Skeletal muscle tissue (tissue), 4 donors: ENCODE results near the gene APBB2. TPM values are rescaled to one million over a fixed set of nuclear protein-coding genes. Genes with fewer than 3 reads are reported as not detected.
"Not testable (repeated sequence)": the region's sequence is repeated elsewhere in the genome, so short reads cannot be mapped to it uniquely, and the experiment has no call there.

Experiments
- H3K27ac ChIP-seq: one replicate; pipeline ENCODE4 v1.7.0; 2013; ENCODE audit warnings: mild to moderate bottlenecking, low read depth, low read length, inconsistent platforms
- H3K27me3 ChIP-seq, 3 donors: one replicate each; pipeline ENCODE4 v1.7.0; 2013; ENCODE audit warnings: low read length in 3 of 3; ENCODE audit not compliant: control insufficient read depth in 3 of 3, insufficient read depth in 3 of 3
- H3K36me3 ChIP-seq, 3 donors: one replicate each; pipeline ENCODE4 v1.7.0; 2013; ENCODE audit warnings: low read length in 3 of 3; ENCODE audit not compliant: control insufficient read depth in 3 of 3, insufficient read depth in 3 of 3
- H3K4me1 ChIP-seq, 3 donors: one replicate each; pipeline ENCODE4 v1.7.0; 2013; ENCODE audit warnings: low read length in 3 of 3, mild to moderate bottlenecking in 3 of 3; ENCODE audit not compliant: control insufficient read depth in 3 of 3, insufficient read depth in 3 of 3
- H3K4me3 ChIP-seq, 3 donors: one replicate each; pipeline ENCODE4 v1.7.0; 2013; ENCODE audit warnings: low read length in 3 of 3
- H3K9ac ChIP-seq, 3 donors: one replicate each; pipeline ENCODE4 v1.7.0; 2013; ENCODE audit warnings: low read length in 3 of 3, mild to moderate bottlenecking in 3 of 3, moderate library complexity in 2 of 3, low read depth in 1 of 3
- H3K9me3 ChIP-seq, 3 donors: one replicate each; pipeline ENCODE4 v1.7.0; 2013; ENCODE audit warnings: low read length in 3 of 3; ENCODE audit not compliant: control insufficient read depth in 3 of 3
- total RNA-seq: library from RNA; depleted of rRNA; stranded (reverse); fragments of >200 nt; gene quantifications from one replicate; pipeline ENCODE4 v1.2.3, GENCODE V29; 2014
- donor health status: Osteomylitis.

The APBB2 gene
- total RNA-seq, 1 donor from 2014 or later: 41.2 TPM

DNA sequence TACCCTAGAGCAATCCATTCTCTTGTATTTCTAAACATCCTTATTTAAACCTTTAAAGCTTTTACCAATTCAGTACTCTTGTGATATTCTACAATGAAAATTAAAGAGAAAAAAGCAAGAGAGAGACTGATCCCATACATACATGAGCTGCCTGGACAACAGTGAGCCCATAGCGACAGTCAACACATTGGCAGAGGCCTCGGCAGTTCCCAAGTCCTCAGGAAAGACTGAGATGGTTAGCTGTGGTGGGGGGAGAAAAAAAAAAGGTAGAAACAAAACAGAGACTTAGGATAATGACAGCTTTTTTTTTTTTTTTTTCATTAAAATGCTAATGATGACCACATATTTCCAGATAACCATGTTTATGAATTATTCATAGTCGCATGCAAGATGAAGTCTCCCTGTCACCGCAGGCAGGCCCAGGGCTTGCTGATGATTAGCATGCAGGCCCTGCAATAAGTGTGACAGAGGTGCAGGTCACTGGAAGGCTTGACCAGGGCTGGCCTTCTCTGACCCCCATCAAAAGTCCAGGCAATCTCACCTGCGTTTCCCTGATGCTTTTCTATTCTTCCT lies 148.8 kb downstream of the APBB2 start:
- H3K27ac ChIP-seq: no peak overlapping the region
- H3K9ac ChIP-seq: no peak overlapping the region
- no peak overlapping the region for H3K4me3 ChIP-seq
- H3K36me3 ChIP-seq: no peaks in the 10 kb centered on the region
- peaks cover 13 to 15% (median 14%) of the 10 kb centered on the region in 3 donors for H3K4me1 ChIP-seq
- H3K27me3 ChIP-seq: no peaks in the 10 kb centered on the region
- H3K9me3 ChIP-seq: no peaks in the 10 kb centered on the region

- Histone ChIP-seq H3K4me1 (peaks cover 18 to 19% (median 18%) of the 10 kb centered on the region in 3 donors), H3K27me3 (no peaks in the 10 kb centered on the region), H3K9ac (no peak overlapping the region), H3K36me3 (no peaks in the 10 kb centered on the region), H3K27ac (no peak overlapping the region), H3K9me3 (no peaks in the 10 kb centered on the region), H3K4me3 (no peak overlapping the region)
Observed at GRCh38 chr4:41064953-41065352, 149.4 kb downstream of the APBB2 start.

- H3K9ac ChIP-seq: no peak overlapping the region
- H3K36me3 ChIP-seq: no peaks in the 10 kb centered on the region
- H3K27me3 ChIP-seq: no peaks in the 10 kb centered on the region
- no peaks in the 10 kb centered on the region for H3K9me3 ChIP-seq
- no peak overlapping the region for H3K4me3 ChIP-seq
- peaks cover 19 to 24% (median 20%) of the 10 kb centered on the region in 3 donors for H3K4me1 ChIP-seq
- H3K27ac ChIP-seq: no peak overlapping the region
Observed at GRCh38 chr4:41061482-41062185, 152.7 kb downstream of the APBB2 start.

- Histone ChIP-seq H3K9me3 (no peaks in the 10 kb centered on the region), H3K4me3 (no peak overlapping the region), H3K4me1 (peaks cover 19 to 24% (median 20%) of the 10 kb centered on the region in 3 donors), H3K27me3 (no peaks in the 10 kb centered on the region), H3K27ac (no peak overlapping the region), H3K36me3 (no peaks in the 10 kb centered on the region), H3K9ac (no peak overlapping the region)
Observed at GRCh38 chr4:41060352-41061334, 153.7 kb downstream of the APBB2 start.

GRCh38 chr4:41059411-41059810 lies 154.9 kb downstream of the APBB2 start:
- not testable (repeated sequence) for H3K4me3 ChIP-seq

DNA sequence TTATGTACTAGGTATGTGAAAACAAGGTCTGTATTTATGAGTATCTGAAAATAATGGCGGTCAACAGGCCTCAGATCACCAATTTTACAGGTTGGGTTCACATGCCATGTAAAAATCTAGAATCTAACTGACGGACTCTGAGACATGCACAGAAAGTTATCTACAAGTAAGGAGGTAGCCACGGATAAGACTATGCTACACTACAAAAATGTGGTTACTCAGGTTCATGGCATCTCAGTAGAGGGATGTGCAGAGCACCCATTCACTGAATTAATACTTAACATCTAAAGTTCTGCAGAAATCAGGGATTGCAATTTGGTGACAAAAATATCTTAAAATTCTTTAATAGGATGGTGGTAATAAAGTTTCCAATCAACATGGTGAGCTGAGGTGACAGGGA lies 155.9 kb downstream of the APBB2 start:
- no peak overlapping the region for H3K9ac ChIP-seq
- no peak overlapping the region for H3K4me3 ChIP-seq
- no peaks in the 10 kb centered on the region for H3K9me3 ChIP-seq
- H3K27me3 ChIP-seq: no peaks in the 10 kb centered on the region
- peaks cover 19 to 24% (median 20%) of the 10 kb centered on the region in 3 donors for H3K4me1 ChIP-seq
- H3K27ac ChIP-seq: no peak overlapping the region
- H3K36me3 ChIP-seq: no peaks in the 10 kb centered on the region

More at GRCh38 chr4:41059411-41059810, 154.9 kb downstream of the APBB2 start:
- H3K27me3 ChIP-seq, H3K9ac ChIP-seq, H3K27ac ChIP-seq, H3K36me3 ChIP-seq, H3K9me3 ChIP-seq: not testable (repeated sequence)
- H3K4me1 ChIP-seq: peaks cover 19 to 24% (median 20%) of the 10 kb centered on the region in 3 donors

GRCh38 chr4:41057467-41057866 lies 156.9 kb downstream of the APBB2 start:
- H3K27ac ChIP-seq: no peak overlapping the region
- peaks cover 19 to 24% (median 20%) of the 10 kb centered on the region in 3 donors for H3K4me1 ChIP-seq
- H3K9ac ChIP-seq: no peak overlapping the region
- no peaks in the 10 kb centered on the region for H3K27me3 ChIP-seq
- H3K36me3 ChIP-seq: no peaks in the 10 kb centered on the region
- no peaks in the 10 kb centered on the region for H3K9me3 ChIP-seq
- H3K4me3 ChIP-seq: no peak overlapping the region

DNA sequence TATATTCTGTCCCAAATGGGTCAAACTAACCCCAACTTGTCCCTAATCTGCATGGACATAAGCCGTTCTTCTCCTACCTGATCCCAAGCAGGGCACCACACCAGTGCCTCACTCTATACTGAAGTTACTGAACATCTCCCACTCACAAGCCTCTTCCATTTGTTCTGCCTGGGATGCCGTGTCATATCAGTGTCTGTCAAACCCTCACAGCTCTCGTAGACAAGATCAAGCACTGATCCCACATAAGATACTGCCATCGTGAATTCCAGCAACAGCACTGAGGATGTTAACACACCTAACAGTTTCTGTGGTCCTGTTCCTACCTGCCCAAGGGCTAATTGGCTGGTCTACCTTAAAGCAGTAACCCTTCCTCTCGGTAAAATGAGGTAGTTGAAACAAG lies 162.1 kb downstream of the APBB2 start:
- Histone ChIP-seq H3K4me1 (peaks cover 6 to 9% (median 7%) of the 10 kb centered on the region in 3 donors), H3K36me3 (no peaks in the 10 kb centered on the region), H3K9me3 (no peaks in the 10 kb centered on the region), H3K9ac (no peak overlapping the region), H3K27ac (peak overlapping the region; percentile 36), H3K4me3 (no peak overlapping the region), H3K27me3 (no peaks in the 10 kb centered on the region)

DNA sequence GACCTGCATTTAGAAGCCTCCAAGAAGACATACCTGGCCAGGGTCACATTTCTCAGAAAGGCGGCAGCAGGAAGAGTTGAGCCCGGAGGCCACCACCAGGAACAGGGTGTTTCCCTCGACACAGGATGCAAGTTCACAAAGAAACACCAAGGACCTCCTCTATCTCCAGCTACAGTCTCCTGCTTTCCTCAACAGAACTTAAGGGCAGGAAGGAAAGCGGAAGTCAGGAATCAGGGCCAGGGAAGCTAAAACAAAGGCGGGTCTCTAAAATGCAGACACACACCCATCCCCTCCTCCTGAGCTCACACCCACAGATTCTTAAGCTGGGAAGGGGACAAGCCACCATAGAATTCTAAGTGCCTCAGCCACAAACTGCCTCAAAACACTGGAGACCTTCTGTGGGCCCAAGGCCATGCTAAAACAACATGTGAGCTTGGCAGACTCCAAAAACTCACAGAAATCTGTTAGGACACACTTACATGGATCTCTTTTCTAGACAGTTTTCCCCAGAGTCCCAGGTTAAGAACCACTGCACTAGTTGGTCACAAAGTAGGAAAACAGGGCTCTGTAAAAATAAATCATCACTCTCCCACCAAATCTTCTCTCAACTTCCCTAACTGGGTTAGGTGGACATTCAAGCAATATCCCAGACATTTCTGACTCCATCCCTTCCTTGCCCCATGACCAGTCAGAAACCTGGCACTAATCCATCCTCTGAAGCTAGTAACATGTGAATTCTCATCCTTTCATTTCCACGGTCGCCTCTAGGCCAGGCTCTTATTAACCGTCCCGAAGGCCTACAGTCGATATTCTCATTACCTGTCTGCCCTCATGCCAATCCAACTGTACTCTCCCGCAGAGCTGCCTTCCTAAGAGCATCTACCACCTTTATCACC lies 163.2 kb downstream of the APBB2 start:
- H3K27me3 ChIP-seq: no peaks in the 10 kb centered on the region
- H3K36me3 ChIP-seq: no peaks in the 10 kb centered on the region
- peak overlapping the region; percentile 36 for H3K27ac ChIP-seq
- H3K4me3 ChIP-seq: peak overlapping the region in 1 of 3 donors; percentile 4
- H3K4me1 ChIP-seq: peaks cover 6 to 9% (median 7%) of the 10 kb centered on the region in 3 donors
- no peaks in the 10 kb centered on the region for H3K9me3 ChIP-seq
- H3K9ac ChIP-seq: no peak overlapping the region
